Hematopoietic multipotent progenitor cell treated with erythropoietin and hydrocortisone succinate and interleukin-3 and kit ligand, for 8 days (in vitro differentiated cells): ENCODE measurements around the gene EYA3.

ENCODE experiments used
- DNase-seq: peaks from one replicate; pipeline ENCODE4 v3.0.0-alpha.2; 2015

Gene EYA3

GRCh38 chr1:27935721-27936120 is 152.7 kb downstream of the EYA3 start:
- no peak for DNase-seq

GRCh38 chr1:27934818-27935549 is 153.4 kb downstream of the EYA3 start, which contains the start of gene SMPDL3B:
TSS of gene SMPDL3B (plus strand) at chr1:27935000. CDS start at chr1:27935184, 184 bp downstream.
- DNase-seq = peak; percentile 53

- peak; percentile 44 for DNase-seq
Measured at GRCh38 chr1:27931759-27932158, 156.7 kb downstream of the EYA3 start.

- DNase-seq = no peak
Measured at GRCh38 chr1:27931184-27931583, 157.2 kb downstream of the EYA3 start.

- no peak for DNase-seq
Measured at GRCh38 chr1:27928216-27928954, 160.0 kb downstream of the EYA3 start.

- no peak for DNase-seq
Measured at GRCh38 chr1:27922272-27922671, 166.1 kb downstream of the EYA3 start.
